GM23248 (cell line): ENCODE measurements around the gene FBXO9. TPM values are rescaled to one million over a fixed set of nuclear protein-coding genes. Genes with fewer than 3 reads are reported as not detected.

Experiments used
- DNase-seq: peaks from one replicate; pipeline ENCODE4 v3.0.0-alpha.2; 2015
- H2AFZ ChIP-seq: fragments of 200-600 bp; sonication (generic); 2 replicates; pipeline ENCODE4 v1.6.1; 2016; ENCODE audit warnings: antibody characterized with exemption
- H3F3A ChIP-seq: fragments of 200-600 bp; sonication (generic); 2 replicates; pipeline ENCODE4 v1.6.1; 2016; ENCODE audit warnings: mild to moderate bottlenecking, antibody characterized with exemption, mixed run types; ENCODE audit not compliant: insufficient read depth
- H3K27ac ChIP-seq: fragments of 200-600 bp; sonication (generic); 2 replicates; pipeline ENCODE4 v1.5.1; 2016; ENCODE audit warnings: mild to moderate bottlenecking
- H3K27me3 ChIP-seq: fragments of 200-600 bp; sonication (generic); replicated peaks from 2 replicates; pipeline ENCODE4 v1.6.1; 2016; ENCODE audit warnings: mild to moderate bottlenecking; ENCODE audit not compliant: insufficient read depth
- H3K36me3 ChIP-seq: fragments of 200-600 bp; sonication (generic); 2 replicates; pipeline ENCODE4 v1.6.1; 2016; ENCODE audit warnings: low read depth, mild to moderate bottlenecking
- H3K4me1 ChIP-seq: fragments of 200-600 bp; sonication (generic); 2 replicates; pipeline ENCODE4 v1.6.1; 2016; ENCODE audit warnings: mild to moderate bottlenecking; ENCODE audit not compliant: insufficient read depth
- H3K4me2 ChIP-seq: fragments of 200-600 bp; sonication (generic); one replicate; pipeline ENCODE4 v1.6.1; 2016; ENCODE audit warnings: mild to moderate bottlenecking; ENCODE audit not compliant: unreplicated experiment
- H3K4me3 ChIP-seq: fragments of 200-600 bp; sonication (generic); 2 replicates; pipeline ENCODE4 v1.5.1; 2016; ENCODE audit warnings: mild to moderate bottlenecking
- H3K79me2 ChIP-seq: fragments of 200-600 bp; sonication (generic); 2 replicates; pipeline ENCODE4 v1.6.1; 2016; ENCODE audit warnings: mild to moderate bottlenecking; ENCODE audit not compliant: insufficient read depth
- H3K9ac ChIP-seq: fragments of 200-600 bp; sonication (generic); 2 replicates; pipeline ENCODE4 v1.6.1; 2016; ENCODE audit warnings: mild to moderate bottlenecking
- H3K9me2 ChIP-seq: fragments of 200-600 bp; sonication (generic); 2 replicates; pipeline ENCODE4 v1.6.1; 2016; ENCODE audit warnings: mixed run types, mild to moderate bottlenecking, moderate library complexity; ENCODE audit not compliant: insufficient read depth
- H3K9me3 ChIP-seq: fragments of 200-600 bp; sonication (generic); one replicate; pipeline ENCODE4 v1.6.1; 2017; ENCODE audit warnings: low read depth
- H4K20me1 ChIP-seq: fragments of 200-600 bp; sonication (generic); 2 replicates; pipeline ENCODE4 v1.6.0; 2016; ENCODE audit not compliant: insufficient read depth
- EZH2 ChIP-seq: fragments of 200-600 bp; sonication (generic); IDR thresholded peaks from 2 replicates; pipeline ENCODE4 v1.6.1; 2018; ENCODE audit warnings: antibody characterized with exemption, mild to moderate bottlenecking; ENCODE audit not compliant: insufficient read depth, poor library complexity, severe bottlenecking
- EZH2phosphoT487 ChIP-seq: fragments of 200-600 bp; sonication (generic); IDR thresholded peaks from 2 replicates; pipeline ENCODE4 v1.6.1; 2018; ENCODE audit warnings: antibody characterized with exemption, moderate library complexity, mild to moderate bottlenecking, low read depth; ENCODE audit not compliant: insufficient read depth
- WGBS, 2 experiments: methylation state at CpG; one replicate each; pipeline ENCODE4 v1.1.6; 2015 to 2017; ENCODE audit warnings: low lambda C conversion rate in 2 of 2, low coverage in 1 of 2; ENCODE audit errors: missing lambda C conversion rate in 2 of 2; 5-methylcytosine and 5-hydroxymethylcytosine counted together
- in situ Hi-C: fragments of 300-500 bp; cut with MboI; formaldehyde crosslinking; loops from 2 replicates; pipeline ENCODE4 v1.15.0; 2020
- polyA plus RNA-seq: library from polyadenylated mRNA; unstranded; fragments of >200 nt; fragmentation: Nextera tagmentation; extraction: Ambion mirVana; gene quantifications from 2 replicates; pipeline ENCODE4 v1.2.1, GENCODE V29; 2016
- small RNA-seq: library from RNA; depleted of rRNA; stranded (forward); fragments of <200 nt; gene quantifications from one replicate; pipeline ENCODE3, GENCODE V24; 2014; ENCODE audit warnings: low read depth, low replicate concordance
- total RNA-seq: library from RNA; depleted of rRNA; stranded (reverse); fragments of >200 nt; shearing (Covaris generic); gene quantifications from 2 replicates; pipeline ENCODE4 v1.2.3, GENCODE V29; 2014; rRNA removed

The FBXO9 gene
- total and polyA plus RNA-seq, 2 experiments from 2014 or later = 56.5 to 59.6 TPM

DNA sequence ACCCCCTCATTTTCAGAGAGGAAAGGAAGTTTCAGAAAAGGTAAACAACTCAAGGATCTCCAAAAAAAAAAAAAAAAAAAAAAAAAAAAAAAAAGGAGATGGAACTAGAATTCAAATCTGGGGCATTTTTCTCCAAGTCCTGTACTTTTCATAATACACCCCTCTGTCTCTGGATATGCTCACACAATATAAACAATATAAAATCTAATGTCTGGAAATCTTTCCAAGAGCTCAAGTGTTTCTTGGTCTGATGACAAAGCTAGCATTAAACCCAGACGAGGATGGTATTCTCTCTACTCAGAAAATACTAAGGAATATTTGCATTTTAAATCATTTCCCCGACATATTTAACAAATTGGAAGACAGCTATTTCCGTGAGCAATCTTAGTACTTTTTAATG, 77.6 kb downstream of the FBXO9 start:
- peak overlapping the region; percentile 8; the same call in 1 of the 2 replicates for H2AFZ ChIP-seq
- H3K79me2 ChIP-seq = no peaks in the 10 kb centered on the region
- no peak for DNase-seq
- H3K36me3 ChIP-seq = no peaks in the 10 kb centered on the region
- H3K4me1 ChIP-seq = no peaks in the 10 kb centered on the region
- H3F3A ChIP-seq = no peaks in the 10 kb centered on the region
- WGBS, 2 experiments = 9 to 11% methylated on average over 3 of the region's 3 CpGs
- no peak overlapping the region for H3K27ac ChIP-seq
- no peaks in the 10 kb centered on the region for H3K9me3 ChIP-seq
- no peak overlapping the region for H3K9ac ChIP-seq
- no peaks in the 10 kb centered on the region for H4K20me1 ChIP-seq
- H3K4me2 ChIP-seq = no peak overlapping the region
- in situ Hi-C loops = no loop called here
- TF ChIP-seq EZH2phosphoT487 (no peak), EZH2 (no peak)
- peaks cover 5% of the 10 kb centered on the region; the same call in 1 of the 2 replicates for H3K27me3 ChIP-seq
- H3K9me2 ChIP-seq = no peaks in the 10 kb centered on the region
- H3K4me3 ChIP-seq = no peak overlapping the region

GRCh38 chr6:53143710-53144109, 78.5 kb downstream of the FBXO9 start:
- H3K4me1 ChIP-seq = no peaks in the 10 kb centered on the region
- H3K4me3 ChIP-seq = no peak overlapping the region
- no peaks in the 10 kb centered on the region for H4K20me1 ChIP-seq
- H3K36me3 ChIP-seq = no peaks in the 10 kb centered on the region
- H3K4me2 ChIP-seq = no peak overlapping the region
- H3F3A ChIP-seq = no peaks in the 10 kb centered on the region
- H3K27ac ChIP-seq = no peak overlapping the region
- H3K79me2 ChIP-seq = no peaks in the 10 kb centered on the region
- no peaks in the 10 kb centered on the region for H3K9me2 ChIP-seq
- WGBS, 2 experiments = 11 to 26% methylated on average over 3 of the region's 3 CpGs
- H2AFZ ChIP-seq = no peak overlapping the region
- peaks cover under 1% of the 10 kb centered on the region; the same call in 1 of the 2 replicates for H3K27me3 ChIP-seq
- no peak for DNase-seq
- H3K9me3 ChIP-seq = no peaks in the 10 kb centered on the region
- TF ChIP-seq EZH2phosphoT487 = no peak
- TF ChIP-seq EZH2 = no peak
- in situ Hi-C loops = no loop called here
- no peak overlapping the region for H3K9ac ChIP-seq

- no peaks in the 10 kb centered on the region for H3K4me1 ChIP-seq
- no peak overlapping the region for H3K27ac ChIP-seq
- H3K9me3 ChIP-seq = no peaks in the 10 kb centered on the region
- TF ChIP-seq EZH2 (no peak), EZH2phosphoT487 (no peak)
- H3F3A ChIP-seq = no peaks in the 10 kb centered on the region
- no peaks in the 10 kb centered on the region for H4K20me1 ChIP-seq
- no peaks in the 10 kb centered on the region; the same call in 1 of the 2 replicates for H3K27me3 ChIP-seq
- no peaks in the 10 kb centered on the region for H3K9me2 ChIP-seq
- H3K4me2 ChIP-seq = no peak overlapping the region
- DNase-seq = no peak
- in situ Hi-C loops = no loop called here
- no peak overlapping the region for H2AFZ ChIP-seq
- no peaks in the 10 kb centered on the region for H3K79me2 ChIP-seq
- WGBS, 2 experiments = 40 to 50% methylated on average over 2 of the region's 2 CpGs
- no peak overlapping the region for H3K4me3 ChIP-seq
- H3K36me3 ChIP-seq = no peaks in the 10 kb centered on the region
- no peak overlapping the region for H3K9ac ChIP-seq
Observed at GRCh38 chr6:53144802-53145201, 79.6 kb downstream of the FBXO9 start.

GRCh38 chr6:53148684-53149083, 83.5 kb downstream of the FBXO9 start, which contains the start of gene GCM1:
TSS of gene GCM1 (minus strand) at chr6:53148841. CDS start at chr6:53145632, 3,209 bp downstream.
- no peak within 1 kb of the TSS for H3K4me2 ChIP-seq
- TF ChIP-seq EZH2 (no peak), EZH2phosphoT487 (no peak)
- in situ Hi-C loops = no loop called here
- DNase-seq = no peak
- 61 to 62% methylated on average over 5 of the region's 5 CpGs for WGBS, 2 experiments
- no peaks in the 10 kb centered on the region for H3K9me3 ChIP-seq
- H4K20me1 ChIP-seq = no peaks in the 10 kb centered on the region
- no peaks in the 10 kb centered on the region for H3F3A ChIP-seq
- no peaks in the 10 kb centered on the region; the same call in 1 of the 2 replicates for H3K27me3 ChIP-seq
- no peak within 1 kb of the TSS for H2AFZ ChIP-seq
- H3K9me2 ChIP-seq = no peaks in the 10 kb centered on the region
- H3K79me2 ChIP-seq = no peaks in the 10 kb centered on the region
- no peaks in the 10 kb centered on the region for H3K36me3 ChIP-seq
- no peak within 1 kb of the TSS for H3K4me3 ChIP-seq
- no peak within 1 kb of the TSS for H3K9ac ChIP-seq
- no peaks in the 10 kb centered on the region for H3K4me1 ChIP-seq
- no peak within 1 kb of the TSS for H3K27ac ChIP-seq

Small RNAs within 50 kb of the gene (small RNA-seq; reads per million reads assigned to genes)
- gene RN7SL244P = not detected

Other genes starting within 250 kb of the FBXO9 start
- not detected in 2 replicates for gene GSTA5, start 224.6 kb upstream of the FBXO9 start, total RNA-seq
- not detected in 2 replicates for gene GSTA5, start 224.6 kb upstream of the FBXO9 start, polyA plus RNA-seq
- gene GSTA3, start 155.7 kb upstream of the FBXO9 start, total RNA-seq = not detected in 2 replicates
- gene GSTA3, start 155.7 kb upstream of the FBXO9 start, polyA plus RNA-seq = not detected in 2 replicates
- 26.5 and 28.6 TPM in 2 replicates for gene GSTA4, start 70.1 kb upstream of the FBXO9 start, total RNA-seq
- 33.7 and 37.9 TPM in 2 replicates for gene GSTA4, start 70.1 kb upstream of the FBXO9 start, polyA plus RNA-seq
- 11.1 and 15.6 TPM in 2 replicates for gene CILK1, start 3.6 kb upstream of the FBXO9 start, total RNA-seq
- 6.0 and 6.5 TPM in 2 replicates for gene CILK1, start 3.6 kb upstream of the FBXO9 start, polyA plus RNA-seq
- gene GCM1, start 83.4 kb downstream of the FBXO9 start, total RNA-seq = not detected in 2 replicates
- not detected in 2 replicates for gene GCM1, start 83.4 kb downstream of the FBXO9 start, polyA plus RNA-seq